ENCODE results near the gene HRC.
"Not testable (repeated sequence)": the region's sequence is repeated elsewhere in the genome, so short reads cannot be mapped to it uniquely, and the experiment has no call there.

DNA sequence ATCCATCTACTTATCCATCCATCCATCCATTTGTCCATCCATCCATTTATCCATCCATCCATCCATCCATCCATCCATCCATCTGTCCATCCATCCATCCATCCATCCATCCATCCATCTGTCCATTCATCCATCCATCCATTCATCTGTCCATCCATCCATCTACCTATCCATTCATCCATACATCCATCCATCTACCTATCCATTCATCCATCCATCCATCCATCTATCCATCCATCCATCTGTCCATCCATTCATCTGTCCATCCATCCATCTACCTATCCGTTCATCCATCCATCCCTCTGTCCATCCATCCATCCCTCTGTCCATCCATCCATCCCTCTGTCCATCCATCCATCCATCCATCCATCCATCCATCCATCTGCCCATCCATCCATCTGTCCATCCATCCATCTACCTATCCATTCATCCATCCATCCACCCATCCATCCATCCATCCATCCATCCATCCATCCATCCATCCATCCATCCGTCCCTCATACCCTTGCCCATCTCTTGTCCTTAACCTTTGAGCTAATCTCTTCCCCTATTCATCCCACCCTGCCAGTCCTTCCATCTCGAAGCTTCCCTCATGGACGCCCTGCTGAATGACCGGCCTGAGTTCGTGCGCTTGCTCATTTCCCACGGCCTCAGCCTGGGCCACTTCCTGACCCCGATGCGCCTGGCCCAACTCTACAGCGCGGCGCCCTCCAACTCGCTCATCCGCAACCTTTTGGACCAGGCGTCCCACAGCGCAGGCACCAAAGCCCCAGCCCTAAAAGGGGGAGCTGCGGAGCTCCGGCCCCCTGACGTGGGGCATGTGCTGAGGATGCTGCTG lies 27.0 kb upstream of the HRC start:
- TF ChIP-seq, protein P1, sequence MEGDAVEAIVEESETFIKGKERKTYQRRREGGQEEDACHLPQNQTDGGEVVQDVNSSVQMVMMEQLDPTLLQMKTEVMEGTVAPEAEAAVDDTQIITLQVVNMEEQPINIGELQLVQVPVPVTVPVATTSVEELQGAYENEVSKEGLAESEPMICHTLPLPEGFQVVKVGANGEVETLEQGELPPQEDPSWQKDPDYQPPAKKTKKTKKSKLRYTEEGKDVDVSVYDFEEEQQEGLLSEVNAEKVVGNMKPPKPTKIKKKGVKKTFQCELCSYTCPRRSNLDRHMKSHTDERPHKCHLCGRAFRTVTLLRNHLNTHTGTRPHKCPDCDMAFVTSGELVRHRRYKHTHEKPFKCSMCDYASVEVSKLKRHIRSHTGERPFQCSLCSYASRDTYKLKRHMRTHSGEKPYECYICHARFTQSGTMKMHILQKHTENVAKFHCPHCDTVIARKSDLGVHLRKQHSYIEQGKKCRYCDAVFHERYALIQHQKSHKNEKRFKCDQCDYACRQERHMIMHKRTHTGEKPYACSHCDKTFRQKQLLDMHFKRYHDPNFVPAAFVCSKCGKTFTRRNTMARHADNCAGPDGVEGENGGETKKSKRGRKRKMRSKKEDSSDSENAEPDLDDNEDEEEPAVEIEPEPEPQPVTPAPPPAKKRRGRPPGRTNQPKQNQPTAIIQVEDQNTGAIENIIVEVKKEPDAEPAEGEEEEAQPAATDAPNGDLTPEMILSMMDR (IDR thresholded peaks at IDR 0.05) = not testable (repeated sequence)
- TF ChIP-seq POLR2A (IDR thresholded peaks at IDR 0.05) = not testable (repeated sequence)

Measured in right lobe of liver (tissue), 4 donors.